Activated T-cell treated with anti-CD3 and anti-CD28 coated beads for 48 hours (primary cell): ENCODE measurements around the gene RAB3GAP2.
"Not testable (repeated sequence)": the region's sequence is repeated elsewhere in the genome, so short reads cannot be mapped to it uniquely, and the experiment has no call there.

ENCODE experiments used
- DNase-seq: peaks from one replicate; pipeline ENCODE4 v3.0.0-alpha.2; 2020; ENCODE audit warnings: low read depth

Gene RAB3GAP2

GRCh38 chr1:220283625-220284024 lies 11.4 kb upstream of the RAB3GAP2 start:
- no peak for DNase-seq

DNA sequence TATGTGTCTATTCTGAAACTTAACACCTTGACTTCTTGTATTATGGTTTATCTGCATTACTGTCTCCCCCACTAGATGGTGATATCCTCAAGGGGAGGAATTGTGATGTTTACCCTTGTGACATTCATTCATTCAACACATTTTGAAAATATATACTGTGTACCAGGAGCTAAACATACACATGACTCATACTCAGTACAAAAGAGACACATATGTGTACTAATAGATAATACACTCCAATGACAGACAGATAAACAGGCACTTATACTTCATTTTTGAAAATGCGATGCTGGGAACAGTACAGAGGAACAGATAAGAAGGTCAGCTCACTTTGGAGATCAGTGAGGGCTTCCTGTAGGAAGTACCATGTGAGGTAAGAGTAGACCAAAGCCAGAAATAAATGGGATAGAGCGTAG lies 8.9 kb upstream of the RAB3GAP2 start:
- no peak for DNase-seq

GRCh38 chr1:220280249-220280648 lies 8.0 kb upstream of the RAB3GAP2 start:
- DNase-seq: no peak

DNA sequence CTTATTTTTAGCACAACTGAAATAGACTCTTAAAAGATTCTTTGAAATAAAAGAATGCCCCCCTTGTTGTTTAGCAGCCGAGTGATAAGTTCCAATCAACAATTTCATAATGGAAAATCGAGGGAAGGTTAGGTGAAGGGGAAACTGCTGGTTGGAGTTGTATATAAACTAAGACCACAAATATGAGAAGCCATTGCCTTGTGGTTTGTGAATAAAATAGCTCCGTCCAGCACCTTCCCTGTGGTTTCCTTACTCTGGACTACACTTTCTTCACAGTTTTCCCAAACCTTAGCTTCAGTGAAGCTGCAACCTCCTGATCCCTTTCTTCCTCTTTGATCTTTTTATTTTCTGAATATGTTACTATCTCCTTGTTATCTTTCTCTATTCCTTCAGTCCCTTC lies 6.7 kb upstream of the RAB3GAP2 start:
- DNase-seq: no peak

DNA sequence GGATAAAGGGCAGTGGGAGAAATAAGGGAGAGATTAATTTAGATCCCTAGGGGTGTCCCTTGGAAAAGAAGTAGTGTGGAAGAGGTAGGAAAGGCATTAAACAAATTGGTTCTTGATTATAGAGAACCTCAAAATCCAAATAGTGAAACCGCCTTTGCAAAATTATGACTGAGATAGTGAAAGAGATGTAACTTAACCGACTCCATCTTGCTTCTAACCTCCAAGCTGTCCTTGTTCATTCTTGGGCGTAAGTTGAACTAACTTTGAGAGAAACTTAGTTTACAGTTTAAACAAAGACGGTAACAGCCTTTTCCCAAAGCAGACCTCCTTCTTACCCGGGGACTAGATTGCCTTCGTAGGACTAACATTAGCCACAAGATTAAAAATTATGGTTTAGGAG lies 3.2 kb upstream of the RAB3GAP2 start:
- DNase-seq: no peak

DNA sequence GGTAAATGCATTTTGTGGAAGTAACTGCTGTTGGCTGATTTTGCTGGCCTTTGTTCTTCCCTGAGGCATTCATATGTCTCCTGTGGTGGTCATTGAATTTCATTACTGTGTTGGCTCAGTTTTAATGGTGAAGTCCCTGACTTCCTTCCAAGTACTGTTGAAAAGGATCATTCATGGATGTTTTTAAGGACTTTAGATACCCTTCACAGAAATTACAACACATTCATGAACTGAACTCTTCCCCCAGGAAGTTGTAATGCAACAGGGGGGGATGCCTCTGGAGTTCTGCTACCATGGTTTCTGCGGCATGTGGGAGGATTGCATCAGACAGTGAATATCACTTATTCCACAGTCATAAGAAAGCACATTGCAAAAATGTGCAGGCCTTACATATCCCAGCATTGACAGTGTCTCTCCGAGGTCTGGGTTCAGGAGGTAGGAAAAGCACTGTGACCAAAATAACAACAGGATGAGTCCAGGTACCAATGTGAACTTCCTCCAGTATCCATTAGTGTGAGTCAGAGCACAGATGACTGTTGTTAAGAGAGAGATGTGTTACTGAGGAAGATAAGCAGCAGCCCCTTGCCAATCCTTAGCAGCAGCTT lies 2.1 kb upstream of the RAB3GAP2 start:
- no peak for DNase-seq

DNA sequence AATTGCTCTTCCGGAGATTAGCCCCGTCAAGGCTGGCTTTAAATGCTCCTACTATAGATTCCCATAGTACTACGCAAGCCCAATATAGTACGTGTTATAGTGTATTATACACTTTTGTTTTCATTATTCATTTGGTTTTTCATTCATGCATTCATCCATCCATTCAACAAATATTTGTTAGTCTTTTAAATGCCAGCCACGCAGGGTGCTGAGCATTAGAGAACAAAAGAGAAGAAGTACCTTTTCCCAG lies 513 bp upstream of the RAB3GAP2 start:
- DNase-seq: no peak

DNA sequence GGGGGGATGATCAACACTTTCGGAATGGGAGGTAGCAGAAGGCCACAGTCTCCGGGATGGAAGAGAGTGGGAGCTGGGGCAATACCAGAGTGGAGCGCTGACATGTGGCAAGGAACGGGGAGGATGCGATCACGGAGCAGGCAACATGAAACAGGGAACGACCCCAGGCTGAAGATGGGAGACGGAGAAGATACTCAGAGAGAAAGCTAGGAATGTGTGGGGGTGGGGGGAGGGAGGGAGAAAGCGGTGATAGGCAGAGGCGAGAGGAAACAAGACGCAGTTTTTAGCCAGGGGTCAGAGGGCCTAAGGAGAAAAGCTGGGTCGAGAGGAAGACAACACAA lies 577 bp downstream of the RAB3GAP2 start:
- no peak for DNase-seq

- no peak for DNase-seq
Observed at GRCh38 chr1:220269036-220269435, 3.2 kb downstream of the RAB3GAP2 start.

GRCh38 chr1:220267630-220268029 lies 4.6 kb downstream of the RAB3GAP2 start:
- DNase-seq: no peak

DNA sequence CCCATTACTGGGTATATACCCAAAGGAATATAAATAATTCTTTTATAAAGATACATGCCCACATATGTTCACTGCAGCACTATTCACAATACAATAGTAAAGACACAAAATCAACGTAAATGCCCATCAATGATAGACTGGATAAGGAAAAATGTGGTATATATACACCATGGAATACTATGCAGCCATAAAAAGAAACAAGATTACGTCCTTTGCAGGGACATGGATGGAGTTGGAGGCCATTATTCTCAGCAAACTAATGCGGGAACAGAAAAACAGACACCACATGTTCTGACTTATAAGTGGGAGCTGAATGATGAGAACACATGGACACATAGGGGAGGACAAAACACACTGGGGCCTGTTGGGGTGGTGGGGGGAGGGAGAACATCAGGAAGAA lies 12.0 kb downstream of the RAB3GAP2 start:
- DNase-seq: not testable (repeated sequence)

DNA sequence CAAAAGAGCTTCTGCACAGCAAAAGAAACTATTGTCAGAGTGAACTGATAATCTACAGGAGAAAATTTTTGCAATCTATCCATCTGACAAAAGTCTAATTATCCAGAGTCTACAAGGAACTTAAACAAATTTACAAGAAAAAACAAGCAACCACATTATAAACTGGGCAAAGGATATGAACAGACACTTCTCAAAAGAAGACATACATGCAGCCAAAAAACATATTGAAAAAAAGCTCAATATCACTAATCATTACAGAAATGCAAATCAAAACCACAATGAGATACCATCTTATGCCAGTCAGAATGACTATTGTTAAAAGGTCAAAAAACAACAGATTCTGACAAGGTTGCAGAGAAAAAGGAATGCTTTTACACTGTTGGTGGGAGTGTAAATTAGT lies 12.5 kb downstream of the RAB3GAP2 start:
- not testable (repeated sequence) for DNase-seq

GRCh38 chr1:220256194-220256593 lies 16.1 kb downstream of the RAB3GAP2 start:
- not testable (repeated sequence) for DNase-seq

DNA sequence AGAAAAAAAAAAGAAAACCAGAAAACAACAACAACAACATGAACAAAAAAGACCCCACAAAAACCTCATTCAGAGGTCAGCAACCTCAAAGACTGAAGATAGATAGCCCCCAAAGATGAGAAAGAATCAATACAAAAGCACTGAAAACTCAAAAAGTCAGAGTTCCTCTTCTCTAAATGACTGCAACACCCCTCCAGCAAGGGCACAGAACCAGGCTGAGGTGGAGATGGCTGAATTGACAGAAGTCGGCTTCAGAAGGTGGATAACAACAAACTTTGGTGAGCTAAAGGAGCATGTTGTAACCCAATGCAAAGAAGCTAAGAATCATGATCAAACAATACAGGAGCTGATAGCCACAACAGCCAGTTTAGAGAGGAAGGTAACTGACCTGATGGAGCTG lies 17.0 kb downstream of the RAB3GAP2 start:
- no peak for DNase-seq

- DNase-seq: not testable (repeated sequence)
Observed at GRCh38 chr1:220253290-220253689, 19.0 kb downstream of the RAB3GAP2 start.

DNA sequence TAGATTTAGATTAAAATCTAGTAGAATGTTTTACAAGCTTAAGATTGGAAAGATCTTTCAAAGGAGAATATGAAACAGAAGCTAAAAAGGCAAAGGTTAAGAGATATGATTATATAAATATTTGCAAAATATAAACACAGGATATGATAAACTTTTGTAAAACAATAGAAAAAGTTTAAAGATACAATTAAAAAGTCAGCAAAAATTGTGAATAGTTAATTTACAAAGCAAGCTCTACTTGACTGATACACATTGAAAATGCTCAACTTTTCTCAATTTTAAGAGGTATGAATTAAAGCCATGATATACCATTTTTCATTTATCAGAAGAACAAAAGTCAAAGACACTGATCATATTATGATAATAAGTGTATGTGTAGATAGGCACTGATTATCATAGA lies 21.0 kb downstream of the RAB3GAP2 start:
- no peak for DNase-seq

DNA sequence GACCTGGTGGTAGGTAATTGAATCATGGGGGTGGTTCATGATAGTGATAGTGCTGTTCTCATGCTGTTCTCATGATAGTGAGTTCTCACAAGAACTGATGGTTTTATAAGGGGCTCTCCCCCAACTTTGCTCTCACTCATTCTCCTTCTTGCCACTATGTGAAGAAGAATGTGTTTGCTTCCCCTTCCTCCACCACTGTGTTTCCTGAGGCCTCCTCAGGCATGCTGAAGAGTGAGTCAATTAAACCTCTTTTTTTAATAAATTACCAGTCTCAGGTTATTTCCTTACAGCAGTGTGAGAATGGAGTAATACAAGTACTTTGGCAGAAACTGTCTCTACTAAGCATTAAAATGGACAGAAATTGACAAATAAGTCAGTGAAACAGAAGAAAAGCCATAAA lies 21.6 kb downstream of the RAB3GAP2 start:
- no peak for DNase-seq

DNA sequence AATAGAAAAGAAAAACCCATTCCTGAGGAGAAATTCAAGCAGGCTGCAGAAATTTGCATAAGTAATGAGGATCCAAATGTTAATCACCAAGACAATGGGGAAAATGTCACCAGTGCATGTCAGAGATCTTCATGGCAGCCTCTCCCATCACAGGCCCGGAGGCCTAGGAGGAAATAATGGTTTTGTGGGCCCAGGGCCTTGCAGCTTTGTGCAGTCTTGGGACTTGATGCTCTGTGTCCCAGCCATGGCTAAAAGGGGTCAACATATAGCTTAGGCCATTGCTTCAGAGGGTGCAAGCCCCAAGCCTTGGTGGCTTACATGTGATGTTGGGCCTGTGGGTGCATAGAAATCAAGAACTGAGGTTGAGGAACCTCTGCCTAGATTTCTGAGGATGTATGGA lies 22.7 kb downstream of the RAB3GAP2 start:
- no peak for DNase-seq

- not testable (repeated sequence) for DNase-seq
Observed at GRCh38 chr1:220248715-220249265, 23.5 kb downstream of the RAB3GAP2 start.

DNA sequence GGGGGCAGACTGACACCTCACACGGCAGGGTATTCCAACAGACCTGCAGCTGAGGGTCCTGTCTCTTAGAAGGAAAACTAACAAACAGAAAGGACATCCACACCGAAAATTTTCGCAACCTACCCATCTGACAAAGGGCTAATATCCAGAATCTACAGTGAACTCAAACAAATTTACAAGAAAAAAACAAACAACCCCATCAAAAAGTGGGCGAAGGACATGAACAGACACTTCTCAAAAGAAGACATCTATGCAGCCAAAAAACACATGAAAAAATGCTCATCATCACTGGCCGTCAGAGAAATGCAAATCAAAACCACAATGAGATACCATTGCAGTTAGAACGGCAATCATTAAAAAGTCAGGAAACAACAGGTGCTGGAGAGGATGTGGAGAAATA lies 26.4 kb downstream of the RAB3GAP2 start:
- not testable (repeated sequence) for DNase-seq

DNA sequence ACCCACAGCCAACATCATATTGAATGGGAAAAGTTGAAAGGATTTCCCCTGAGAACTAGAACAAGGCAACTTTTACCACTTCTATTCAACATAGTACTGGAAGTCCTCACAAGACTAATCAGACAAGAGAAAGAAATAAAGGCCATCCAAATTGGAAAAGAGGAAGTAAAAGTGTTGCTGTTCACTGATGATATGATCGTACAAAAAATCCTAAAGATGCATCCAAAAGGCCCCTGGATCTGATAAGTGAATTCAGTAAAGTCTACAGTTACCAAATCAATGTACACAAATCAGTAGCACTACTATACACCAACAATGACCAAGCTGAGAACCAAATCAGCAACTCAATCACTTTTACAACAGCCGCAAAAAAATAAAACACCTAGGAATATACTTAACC lies 28.3 kb downstream of the RAB3GAP2 start:
- DNase-seq: no peak

GRCh38 chr1:220241072-220241663 lies 31.1 kb downstream of the RAB3GAP2 start:
- DNase-seq: no peak

DNA sequence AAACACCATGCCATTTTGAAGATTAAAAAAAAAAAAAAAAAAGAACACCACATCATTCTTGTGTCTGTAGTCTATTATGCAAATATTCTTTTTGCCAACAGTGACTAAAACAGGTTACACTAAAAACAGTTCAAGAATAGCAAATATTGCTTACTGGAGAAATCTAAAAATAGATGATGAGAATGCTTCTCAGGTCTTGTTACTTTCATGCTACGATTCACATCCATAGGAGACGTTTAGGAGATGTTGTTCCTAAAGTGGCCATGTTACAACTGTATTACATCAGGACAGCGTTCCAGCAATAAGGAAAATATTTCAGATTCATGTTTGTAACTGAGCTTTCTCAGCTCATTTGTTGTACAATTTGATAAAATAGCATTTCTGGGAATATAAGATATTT lies 32.3 kb downstream of the RAB3GAP2 start:
- no peak for DNase-seq

DNA sequence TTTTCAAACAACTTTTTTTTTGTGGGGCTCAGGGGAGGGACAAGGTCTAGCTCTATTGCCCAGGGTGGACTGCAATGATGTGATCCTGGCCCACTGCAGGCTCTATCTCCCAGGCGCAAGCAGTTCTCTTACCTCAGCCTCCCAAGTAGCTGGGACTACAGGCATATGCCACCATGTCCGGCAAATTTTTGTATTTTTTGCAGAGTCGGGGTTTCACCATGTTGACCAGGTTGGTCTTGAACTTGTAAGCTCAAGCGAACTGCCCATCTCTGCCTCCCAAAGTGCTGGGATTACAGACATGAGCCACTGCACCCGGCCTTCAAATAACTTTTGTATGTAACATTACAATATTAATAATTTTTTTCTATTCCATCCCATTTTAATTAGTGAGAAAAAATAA lies 33.0 kb downstream of the RAB3GAP2 start:
- no peak for DNase-seq
